Measurements from ENCODE around the gene VDR.
A peak's percentile ranks its signal among the peaks of the same experiment; 100 is the strongest.

VDR gene

DNA sequence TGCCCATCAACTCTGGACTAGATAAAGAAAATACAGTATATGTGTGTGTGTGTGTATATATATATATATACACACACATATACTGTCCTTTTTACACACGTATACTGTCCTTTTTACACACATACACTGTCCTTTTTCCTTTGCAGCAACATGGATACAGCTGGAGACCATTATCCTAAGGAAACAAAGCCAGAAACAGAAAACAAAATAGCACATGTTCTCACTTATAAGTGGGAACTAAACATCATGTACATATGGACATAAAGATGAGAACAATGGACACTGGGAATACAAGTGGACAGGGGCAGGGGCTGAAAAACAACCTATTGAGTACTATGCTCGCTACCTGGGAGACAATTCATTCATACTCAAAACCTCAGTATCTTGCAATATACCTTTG is 23.7 kb downstream of the VDR start:
- no peak for DNase-seq
- no peak for TF ChIP-seq GATA1 (IDR thresholded peaks at IDR 0.05; ENCODE audit: low read depth, low read length)
- TF ChIP-seq POLR2A (IDR thresholded peaks at IDR 0.05; ENCODE audit: low read length), result no peak

DNA sequence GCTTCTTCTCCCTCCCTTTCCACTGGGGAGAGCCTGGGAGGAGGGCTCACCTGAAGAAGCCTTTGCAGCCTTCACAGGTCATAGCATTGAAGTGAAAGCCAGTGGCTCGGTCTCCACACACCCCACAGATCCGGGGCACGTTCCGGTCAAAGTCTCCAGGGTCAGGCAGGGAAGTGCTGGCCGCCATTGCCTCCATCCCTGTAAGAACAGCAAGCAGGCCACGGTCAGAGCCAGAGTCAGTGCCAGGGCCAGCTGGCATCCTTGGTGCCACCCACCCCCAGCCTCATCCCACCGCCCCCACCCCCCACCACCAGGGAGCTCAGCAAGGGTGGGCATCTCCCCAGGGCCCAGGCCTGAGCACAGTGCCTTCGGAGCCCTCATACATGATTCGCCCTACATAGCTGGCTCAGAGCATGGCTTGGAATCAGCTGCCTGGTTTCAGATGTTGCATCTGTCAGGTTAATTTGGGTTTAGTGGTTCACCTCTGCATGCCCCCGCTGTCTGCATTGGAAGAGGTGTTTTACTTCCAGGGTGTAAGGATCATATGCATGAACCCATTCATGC is 25.8 kb downstream of the VDR start:
- no peak for TF ChIP-seq POLR2A (IDR thresholded peaks at IDR 0.05; ENCODE audit: low read length)
- TF ChIP-seq GATA1 (IDR thresholded peaks at IDR 0.05; ENCODE audit: low read depth, low read length), result no peak
- DNase-seq, result no peak

DNA sequence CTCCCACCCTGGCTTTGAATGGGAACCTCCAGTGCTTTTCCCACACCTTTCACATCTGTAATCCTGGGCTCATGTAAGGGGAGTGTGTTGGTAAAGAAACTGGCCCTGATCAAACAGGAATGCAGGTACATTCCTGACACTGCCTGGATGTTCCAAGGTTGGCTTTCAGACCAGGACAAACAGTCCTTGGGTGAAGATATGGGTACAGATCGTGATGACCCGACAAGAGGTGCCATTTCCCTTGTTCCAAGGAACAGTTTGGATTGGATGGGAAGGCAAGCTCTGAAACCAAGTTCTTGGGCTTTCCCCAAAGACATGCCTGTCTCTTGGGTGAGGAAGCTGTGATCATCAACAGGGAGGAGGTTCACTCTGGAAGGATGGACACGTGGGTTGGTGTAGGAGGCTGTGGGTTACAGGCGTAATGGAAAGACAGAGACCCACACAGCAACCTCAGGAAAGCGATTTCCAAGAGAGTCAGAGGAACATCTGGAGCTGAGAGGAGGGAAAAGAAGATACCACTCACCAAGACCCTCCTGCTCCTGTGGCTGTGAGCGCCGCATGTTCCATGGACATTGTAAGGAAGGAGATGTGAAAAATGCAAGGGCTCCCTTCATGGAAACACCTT is 26.4 kb downstream of the VDR start:
- no peak for DNase-seq
- TF ChIP-seq POLR2A (IDR thresholded peaks at IDR 0.05; ENCODE audit: low read length), result no peak
- no peak for TF ChIP-seq GATA1 (IDR thresholded peaks at IDR 0.05; ENCODE audit: low read depth, low read length)

DNA sequence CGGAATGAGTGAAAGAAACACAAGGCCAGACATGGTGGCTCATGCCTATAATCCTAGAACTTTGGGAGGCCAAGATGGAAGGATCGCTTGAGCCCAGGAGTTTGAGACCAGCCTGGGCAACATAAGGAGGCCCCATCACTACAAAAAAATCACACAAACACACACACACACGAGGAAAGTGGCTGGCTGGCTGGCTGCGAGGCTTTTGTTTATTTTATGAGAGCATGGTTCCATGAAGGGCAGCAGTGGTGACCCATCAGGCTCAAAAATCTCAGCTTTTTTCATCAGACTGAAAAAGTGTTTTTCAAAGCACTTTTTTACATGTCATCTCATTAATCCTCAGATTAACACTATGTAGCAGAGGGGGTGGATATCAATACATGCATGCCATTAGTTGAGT is 27.7 kb downstream of the VDR start:
- no peak for DNase-seq
- TF ChIP-seq GATA1 (IDR thresholded peaks at IDR 0.05; ENCODE audit: low read depth, low read length), result no peak
- no peak for TF ChIP-seq POLR2A (IDR thresholded peaks at IDR 0.05; ENCODE audit: low read length)

DNA sequence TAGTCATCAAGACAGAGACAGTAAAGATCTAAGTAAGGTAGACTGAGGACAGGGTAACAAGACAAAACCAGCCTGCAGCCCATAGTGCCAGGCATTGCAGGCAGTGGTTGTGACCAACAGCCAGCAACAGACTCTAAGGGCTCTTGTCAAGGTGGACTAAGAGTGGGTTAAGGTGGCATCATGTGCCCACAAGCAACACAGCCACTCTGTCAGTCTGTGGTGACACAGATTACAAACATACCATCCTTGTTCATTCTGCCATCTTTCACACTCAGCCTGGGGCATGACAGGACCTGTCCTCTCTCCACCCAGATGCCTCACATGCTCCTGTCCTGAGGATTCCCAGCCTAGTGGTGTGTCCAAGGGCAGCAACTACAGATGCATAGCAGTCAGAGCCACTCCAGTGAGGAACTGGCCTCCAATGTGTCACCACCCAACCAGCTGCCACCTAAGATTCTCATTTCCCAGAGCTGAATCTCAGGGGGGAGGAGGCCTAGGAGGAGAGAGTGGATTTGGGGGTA is 28.3 kb downstream of the VDR start:
- DNase-seq, result no peak
- TF ChIP-seq POLR2A (IDR thresholded peaks at IDR 0.05; ENCODE audit: low read length), result no peak
- no peak for TF ChIP-seq GATA1 (IDR thresholded peaks at IDR 0.05; ENCODE audit: low read depth, low read length)

DNA sequence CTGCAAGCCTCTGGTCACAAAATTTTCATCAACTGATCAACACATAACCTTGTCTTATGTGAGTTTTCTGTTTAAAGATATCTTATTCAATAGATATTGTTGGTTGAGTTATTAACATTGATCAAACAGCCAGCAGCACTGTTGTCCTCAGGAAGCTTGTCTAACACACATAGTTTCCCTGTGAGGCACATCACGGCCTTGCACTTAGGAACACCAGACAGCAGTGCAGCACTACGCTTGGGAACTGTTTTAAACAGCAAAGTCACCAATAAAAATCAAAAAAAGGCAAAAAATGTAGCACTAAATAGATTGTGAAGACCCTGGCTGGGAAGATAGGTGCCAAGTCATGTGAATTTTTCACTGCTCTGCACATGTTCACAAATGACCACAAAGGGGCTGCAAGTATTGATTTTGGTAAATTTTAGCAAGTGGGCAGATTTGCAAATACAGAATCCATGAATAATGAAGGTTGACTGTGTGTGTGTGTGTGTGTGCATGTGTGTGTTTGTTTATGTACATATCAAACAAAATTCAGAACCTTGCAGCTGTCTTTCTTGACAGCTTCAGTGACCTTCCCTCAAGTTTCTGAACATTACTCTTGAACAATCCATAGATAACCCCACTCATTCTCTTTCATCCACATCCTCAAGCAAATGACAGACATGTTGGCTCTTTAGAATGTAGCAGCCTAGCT is 28.9 kb downstream of the VDR start:
- DNase-seq, result no peak
- TF ChIP-seq POLR2A (IDR thresholded peaks at IDR 0.05; ENCODE audit: low read length), result no peak
- no peak for TF ChIP-seq GATA1 (IDR thresholded peaks at IDR 0.05; ENCODE audit: low read depth, low read length)

DNA sequence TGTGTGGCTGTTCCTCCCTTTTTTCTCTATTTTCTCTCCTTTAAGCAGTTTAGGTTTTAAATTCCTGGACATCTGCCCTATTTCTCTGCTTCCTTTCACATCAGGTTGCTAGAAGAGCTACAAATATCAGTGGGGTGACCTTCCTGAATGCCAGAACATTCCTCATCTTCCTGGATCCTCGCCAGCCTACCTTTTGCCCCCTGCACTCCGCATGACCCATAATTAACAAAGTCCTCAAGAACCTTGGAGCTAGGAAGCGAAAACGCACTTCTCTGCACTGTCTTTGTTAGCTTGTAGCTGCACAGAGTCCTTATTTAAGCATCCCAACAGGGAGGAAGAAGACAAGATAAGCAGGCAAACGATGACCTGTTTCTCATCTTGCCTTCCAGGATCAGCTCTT is 30.5 kb downstream of the VDR start:
- TF ChIP-seq GATA1 (IDR thresholded peaks at IDR 0.05; ENCODE audit: low read depth, low read length), result no peak
- TF ChIP-seq POLR2A (IDR thresholded peaks at IDR 0.05; ENCODE audit: low read length), result no peak
- no peak for DNase-seq

DNA sequence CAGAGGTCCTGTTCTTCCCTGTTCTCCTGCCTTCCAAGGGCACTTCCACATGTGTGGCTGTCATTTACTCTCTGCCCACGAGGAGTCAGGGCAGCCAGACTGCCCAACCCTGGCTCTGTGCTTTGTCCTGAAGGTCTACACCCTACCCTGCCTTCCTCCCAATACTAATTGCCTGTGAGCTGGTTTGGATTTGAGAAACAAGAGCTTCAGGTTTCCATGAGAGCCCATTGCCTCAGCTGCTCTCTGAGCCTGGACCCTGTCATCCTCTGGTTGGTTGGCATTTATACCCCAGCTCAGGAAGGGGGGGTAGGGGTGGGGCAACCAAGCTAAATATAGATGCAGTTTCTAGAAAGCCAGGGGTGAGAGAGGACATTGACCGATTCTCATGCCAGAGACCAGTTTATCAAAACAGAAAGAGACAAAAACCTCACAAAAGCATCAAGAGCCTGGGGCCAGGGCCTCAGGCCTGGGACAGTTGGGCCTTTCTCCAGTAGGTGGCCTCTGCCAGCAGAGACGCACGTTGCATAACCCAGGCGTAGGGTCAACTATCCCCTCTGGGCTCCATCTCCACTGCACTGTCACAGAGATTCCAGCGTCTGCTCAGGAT is 34.5 kb downstream of the VDR start:
- peak in 1 of 2 experiments; percentile 14 for DNase-seq
- no peak for TF ChIP-seq GATA1 (IDR thresholded peaks at IDR 0.05; ENCODE audit: low read depth, low read length)
- no peak for TF ChIP-seq POLR2A (IDR thresholded peaks at IDR 0.05; ENCODE audit: low read length)

DNA sequence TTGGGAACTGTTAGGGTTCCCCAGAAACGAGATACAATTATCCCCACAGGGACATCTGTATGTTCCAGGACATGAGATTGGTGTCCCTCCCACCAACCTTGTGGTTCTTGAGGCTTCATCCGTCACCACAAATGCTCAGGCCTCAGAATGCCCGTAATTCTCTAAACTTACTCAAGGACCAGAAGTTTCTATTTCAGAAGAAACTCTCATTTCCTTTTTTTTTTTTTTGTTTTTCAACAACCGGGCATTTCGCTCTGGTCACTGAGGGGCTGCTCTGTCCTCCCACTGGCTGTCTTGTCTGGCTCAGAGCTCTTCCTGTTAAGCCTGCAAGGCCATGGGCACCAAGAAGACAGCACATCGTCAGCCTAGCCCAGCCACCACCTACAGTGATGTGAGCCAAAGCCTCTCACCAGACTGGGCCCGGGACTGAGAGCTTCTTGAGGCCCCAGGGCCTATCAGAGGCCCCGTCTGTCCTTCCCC is 36.2 kb downstream of the VDR start:
- TF ChIP-seq POLR2A (IDR thresholded peaks at IDR 0.05; ENCODE audit: low read length), result no peak
- TF ChIP-seq GATA1 (IDR thresholded peaks at IDR 0.05; ENCODE audit: low read depth, low read length), result no peak
- DNase-seq, result no peak

DNA sequence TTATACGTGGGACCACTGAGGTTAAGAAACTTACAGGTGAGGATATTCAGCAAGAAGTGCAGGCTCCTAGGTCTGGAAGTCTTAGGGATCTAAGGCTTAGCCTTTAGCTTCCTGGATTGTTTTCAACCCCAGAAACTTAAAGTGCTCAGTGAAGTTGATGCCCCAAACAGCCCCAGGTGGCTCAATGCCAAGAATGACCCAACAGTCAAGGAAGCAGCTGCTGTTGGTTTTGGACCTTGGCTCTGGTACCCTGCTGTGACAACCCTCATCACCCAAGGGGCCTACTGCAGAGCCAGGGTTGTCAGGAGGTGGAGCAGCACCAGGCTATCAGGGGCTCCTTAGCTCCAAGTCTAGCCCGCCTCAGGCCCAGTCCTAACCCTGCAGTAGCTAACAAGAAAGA is 36.8 kb downstream of the VDR start:
- TF ChIP-seq POLR2A (IDR thresholded peaks at IDR 0.05; ENCODE audit: low read length) (no peak), GATA1 (IDR thresholded peaks at IDR 0.05; ENCODE audit: low read depth, low read length) (no peak)
- no peak for DNase-seq

DNA sequence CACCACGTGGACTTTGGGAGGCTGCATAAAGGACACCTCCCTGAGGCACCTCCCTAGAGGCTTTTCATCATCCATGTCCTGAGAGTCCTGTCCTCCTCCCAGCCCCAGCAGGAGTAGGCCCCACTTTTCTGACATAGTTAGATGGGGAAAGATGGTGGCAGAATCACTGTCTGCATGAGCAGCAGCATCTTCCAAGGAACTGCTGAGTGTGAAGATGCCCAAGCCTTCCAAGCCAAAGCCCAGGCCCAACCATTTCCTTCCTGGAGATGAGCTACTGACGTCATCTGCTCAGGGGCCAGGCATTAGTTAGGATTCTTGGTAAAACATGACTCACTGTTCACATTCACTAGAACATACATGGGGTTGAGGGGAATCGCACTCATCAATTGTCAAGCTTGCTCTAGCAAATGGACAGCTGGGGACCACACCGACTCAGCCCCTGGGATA is 37.3 kb downstream of the VDR start:
- TF ChIP-seq GATA1 (IDR thresholded peaks at IDR 0.05; ENCODE audit: low read depth, low read length) (no peak), POLR2A (IDR thresholded peaks at IDR 0.05; ENCODE audit: low read length) (no peak)
- DNase-seq, result peak in 1 of 2 experiments; percentile 37

DNA sequence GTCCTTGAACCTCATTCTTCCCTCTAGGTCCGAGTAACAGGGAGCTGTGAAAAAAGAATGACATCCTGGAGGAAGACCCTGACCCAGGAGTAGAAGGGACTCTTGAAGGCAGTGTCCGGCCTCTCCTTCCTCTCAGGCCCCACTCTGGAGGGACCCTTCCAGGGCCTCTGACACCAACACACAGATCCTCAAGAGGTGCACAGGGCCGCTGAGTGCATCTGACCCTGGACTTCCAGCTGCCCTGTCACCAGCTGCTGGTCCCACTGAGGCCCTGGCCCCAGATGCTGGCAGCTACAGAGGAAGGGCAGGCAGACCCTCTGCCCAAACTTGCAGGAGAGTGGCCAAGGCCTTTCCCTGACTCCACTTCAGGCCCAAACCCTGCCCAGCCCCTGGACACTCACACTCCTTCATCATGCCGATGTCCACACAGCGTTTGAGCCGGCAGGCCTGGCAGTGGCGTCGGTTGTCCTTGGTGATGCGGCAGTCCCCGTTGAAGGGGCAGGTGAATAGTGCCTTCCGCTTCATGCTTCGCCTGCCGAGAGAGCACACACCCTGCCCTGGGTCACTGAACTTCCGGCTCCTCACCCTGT is 40.1 kb downstream of the VDR start:
- TF ChIP-seq POLR2A (IDR thresholded peaks at IDR 0.05; ENCODE audit: low read length) (no peak), GATA1 (IDR thresholded peaks at IDR 0.05; ENCODE audit: low read depth, low read length) (no peak)
- no peak for DNase-seq

DNA sequence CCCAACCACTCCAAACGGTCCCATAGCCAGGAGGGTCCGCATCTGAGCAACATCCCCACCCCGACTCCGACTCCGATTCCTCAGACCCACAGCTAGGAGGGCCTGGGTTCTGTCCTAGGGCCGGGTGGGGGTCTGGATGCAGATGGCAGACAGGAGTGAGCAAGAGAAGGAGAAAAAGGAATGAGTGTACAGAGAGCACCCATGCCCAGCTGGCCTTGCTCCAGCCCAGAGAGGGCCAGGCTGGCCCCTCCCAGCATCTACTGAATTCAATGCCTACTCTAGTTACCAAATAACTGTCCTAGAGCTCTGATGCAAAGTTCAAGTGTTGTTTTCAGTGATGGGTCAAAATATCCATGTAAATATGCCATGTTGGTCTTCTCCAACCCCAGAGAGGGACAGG is 40.8 kb downstream of the VDR start:
- no peak for DNase-seq
- TF ChIP-seq GATA1 (IDR thresholded peaks at IDR 0.05; ENCODE audit: low read depth, low read length) (no peak), POLR2A (IDR thresholded peaks at IDR 0.05; ENCODE audit: low read length) (no peak)

DNA sequence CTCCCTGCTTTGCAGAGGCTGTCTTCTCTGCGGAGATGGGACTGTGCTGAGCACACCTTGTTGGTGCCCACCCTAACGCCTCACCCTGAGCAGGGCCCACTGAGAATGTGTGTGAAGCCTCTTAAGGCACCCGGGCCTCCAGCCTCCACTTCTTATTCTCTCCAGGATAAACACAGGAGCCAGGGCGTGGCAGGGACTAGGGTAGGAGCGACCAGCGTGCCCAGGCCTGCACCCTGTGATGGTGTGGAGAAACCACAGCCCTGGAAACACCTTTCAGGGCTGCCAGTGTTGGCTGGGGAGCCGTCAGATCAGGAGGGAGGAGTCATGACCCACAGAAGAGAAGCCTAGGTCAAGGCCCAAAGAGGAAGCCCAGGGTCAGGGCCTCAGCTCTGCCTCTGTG is 41.3 kb downstream of the VDR start:
- TF ChIP-seq GATA1 (IDR thresholded peaks at IDR 0.05; ENCODE audit: low read depth, low read length), result no peak
- TF ChIP-seq POLR2A (IDR thresholded peaks at IDR 0.05; ENCODE audit: low read length), result no peak
- DNase-seq, result no peak

Data from erythroblast (primary cell).